Liver (tissue), 9 donors: ENCODE measurements around the gene KANK3. TPM values are rescaled to one million over a fixed set of nuclear protein-coding genes. Genes with fewer than 3 reads are reported as not detected.

Experiments
- DNase-seq: peaks from one replicate; pipeline ENCODE4 v3.0.0-alpha.2; 2017; ENCODE audit warnings: low spot score
- H3K27ac ChIP-seq, 2 donors: one replicate each; pipeline ENCODE4 v1.7.0; 2013; ENCODE audit warnings: inconsistent platforms in 2 of 2, low read length in 2 of 2, control low read depth in 1 of 2, low read depth in 1 of 2, mild to moderate bottlenecking in 1 of 2
- H3K27me3 ChIP-seq, 4 donors: one replicate each; pipeline versions ENCODE4 v1.6.1 to v1.7.0; 2013; ENCODE audit warnings: low read length in 3 of 4, inconsistent platforms in 1 of 4, mild to moderate bottlenecking in 1 of 4, moderate library complexity in 1 of 4; ENCODE audit not compliant: control insufficient read depth in 4 of 4, insufficient read depth in 4 of 4
- H3K36me3 ChIP-seq, 4 donors: one replicate each; pipeline versions ENCODE4 v1.6.1 to v1.7.0; 2013; ENCODE audit warnings: low read length in 3 of 4, mild to moderate bottlenecking in 3 of 4, low read depth in 1 of 4, moderate library complexity in 1 of 4; ENCODE audit not compliant: control insufficient read depth in 4 of 4, insufficient read depth in 3 of 4
- H3K4me1 ChIP-seq, 4 donors: one replicate each; pipeline versions ENCODE4 v1.6.1 to v1.7.0; 2013; ENCODE audit warnings: low read length in 3 of 4, mild to moderate bottlenecking in 3 of 4, moderate library complexity in 1 of 4; ENCODE audit not compliant: control insufficient read depth in 4 of 4, insufficient read depth in 4 of 4
- H3K4me3 ChIP-seq, 3 donors: one replicate each; pipeline versions ENCODE4 v1.6.1 to v1.7.0; 2013; ENCODE audit warnings: low read length in 3 of 3, control low read depth in 1 of 3, low read depth in 1 of 3, mild to moderate bottlenecking in 1 of 3
- H3K9ac ChIP-seq, 2 donors: one replicate each; pipeline ENCODE4 v1.7.0; 2013; ENCODE audit warnings: low read length in 2 of 2, mild to moderate bottlenecking in 2 of 2, moderate library complexity in 2 of 2, control low read depth in 1 of 2, low read depth in 1 of 2
- H3K9me3 ChIP-seq, 4 donors: one replicate each; pipeline versions ENCODE4 v1.6.1 to v1.7.0; 2013; ENCODE audit warnings: low read length in 3 of 4; ENCODE audit not compliant: control insufficient read depth in 4 of 4
- EGR1 ChIP-seq, 2 donors: IDR thresholded peaks; 2 replicates each; pipeline ENCODE4 v1.6.1; 2016 to 2018; ENCODE audit warnings: antibody characterized with exemption in 2 of 2, low read depth in 2 of 2
- FOXA1 ChIP-seq: IDR thresholded peaks from 2 replicates; pipeline ENCODE4 v1.6.1; 2016; ENCODE audit warnings: antibody characterized with exemption
- FOXA2 ChIP-seq: IDR thresholded peaks from 2 replicates; pipeline ENCODE4 v1.6.1; 2016; ENCODE audit warnings: antibody characterized with exemption
- GABPA ChIP-seq, 2 donors: IDR thresholded peaks in 1 of 2; conservative IDR thresholded peaks in 1 of 2; 2 replicates each; pipeline ENCODE4 v1.6.1; 2016; ENCODE audit warnings: antibody characterized with exemption in 2 of 2, mild to moderate bottlenecking in 1 of 2, moderate library complexity in 1 of 2
- HNF4A ChIP-seq, 2 donors: conservative IDR thresholded peaks; 2 replicates each; pipeline ENCODE4 v1.6.1; 2016; ENCODE audit warnings: antibody characterized with exemption in 2 of 2, mild to moderate bottlenecking in 2 of 2
- HNF4G ChIP-seq: IDR thresholded peaks from 2 replicates; pipeline ENCODE4 v1.6.1; 2016; ENCODE audit warnings: antibody characterized with exemption
- NR2F2 ChIP-seq: IDR thresholded peaks from 2 replicates; pipeline ENCODE4 v1.6.1; 2016; ENCODE audit warnings: antibody characterized with exemption
- RAD21 ChIP-seq, 2 donors: IDR thresholded peaks; 2 replicates each; pipeline ENCODE4 v1.6.1; 2016; ENCODE audit warnings: antibody characterized with exemption in 2 of 2, mild to moderate bottlenecking in 2 of 2
- RXRA ChIP-seq, 2 donors: IDR thresholded peaks; 2 replicates each; pipeline ENCODE4 v1.6.1; 2017 to 2018; ENCODE audit warnings: antibody characterized with exemption in 2 of 2, mild to moderate bottlenecking in 1 of 2
- SP1 ChIP-seq: IDR thresholded peaks from 2 replicates; pipeline ENCODE4 v1.6.1; 2018; ENCODE audit warnings: antibody characterized with exemption, mild to moderate bottlenecking
- TAF1 ChIP-seq: conservative IDR thresholded peaks from 2 replicates; pipeline ENCODE4 v1.6.1; 2016; ENCODE audit warnings: antibody characterized with exemption, mild to moderate bottlenecking
- YY1 ChIP-seq: IDR thresholded peaks from 2 replicates; pipeline ENCODE4 v1.6.1; 2016; ENCODE audit warnings: antibody characterized with exemption, mild to moderate bottlenecking
- WGBS: extraction: QIAGEN DNeasy Blood & Tissue Kit; methylation state at CpG from one replicate; pipeline ENCODE4 v1.1.7; 2013; 5-methylcytosine and 5-hydroxymethylcytosine counted together
- polyA plus RNA-seq, 2 donors: library from polyadenylated mRNA; stranded (reverse) in 1 of 2; unstranded in 1 of 2; fragments of 200-250 nt in 1 of 2; fragments of >200 nt in 1 of 2; fragmentation: Nextera tagmentation in 1 of 2; extraction: Ambion mirVana in 1 of 2; gene quantifications; one replicate each; pipeline versions ENCODE4 v1.2.1 to v1.2.3, GENCODE V29; 2013 to 2015
- total RNA-seq, 2 donors: library from RNA; depleted of rRNA; stranded (reverse); fragments of >200 nt; gene quantifications; one replicate each; pipeline ENCODE4 v1.2.3, GENCODE V29; 2014
- TF ChIP-seq, protein P1 (sequence below): IDR thresholded peaks from 2 replicates; pipeline ENCODE4 v1.6.1; 2016; ENCODE audit warnings: antibody characterized with exemption
- TF ChIP-seq, protein P2 (sequence below): IDR thresholded peaks from 2 replicates; pipeline ENCODE4 v1.6.1; 2016; ENCODE audit warnings: antibody characterized with exemption
- TF ChIP-seq, protein P3 (sequence below): IDR thresholded peaks from 2 replicates; pipeline ENCODE4 v1.6.1; 2016; ENCODE audit warnings: antibody characterized with exemption, mild to moderate bottlenecking
- TF ChIP-seq, protein P4 (sequence below): fragments of 150-350 bp; IDR thresholded peaks from 2 replicates; pipeline ENCODE4 v1.5.1; 2017; ENCODE audit warnings: improper control_type of control experiment, low read depth, low read length; ENCODE audit not compliant: missing input control
- donor health status: healthy.
- donor health status: healthy.
- donor health status: healthy.
- donor health status: healthy.
- donor health status: healthy.

KANK3 gene
- total and polyA plus RNA-seq, 4 donors = 0.44 to 4.5 (median 3.4) TPM

DNA sequence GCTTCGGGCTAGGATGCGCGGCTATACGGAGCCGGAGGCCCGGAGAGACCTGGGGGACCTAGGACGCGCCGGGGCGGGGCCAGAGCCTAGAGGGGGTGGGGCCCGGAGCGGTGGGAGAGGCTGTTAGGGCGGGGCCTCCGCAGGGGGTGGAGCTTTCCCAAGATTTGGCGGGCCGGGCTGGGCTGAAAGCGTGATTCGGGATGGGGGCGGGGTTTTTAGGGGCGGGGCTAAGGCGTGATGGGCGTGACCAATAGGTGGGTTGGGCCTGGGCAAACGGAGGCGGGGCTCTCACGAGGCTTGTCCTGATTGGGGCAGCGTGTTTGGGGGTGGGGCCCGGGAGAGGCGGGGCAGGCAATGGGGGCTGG, 47.5 kb upstream of the KANK3 start:
- peak overlapping the region; percentile 71 to 97 (median 78) for H3K4me3 ChIP-seq
- H3K9me3 ChIP-seq = no peaks in the 10 kb centered on the region
- peaks cover 0 to 3% (median 0%) of the 10 kb centered on the region in 4 donors for H3K36me3 ChIP-seq
- WGBS = under 1% methylated on average over 28 of the region's 28 CpGs
- H3K4me1 ChIP-seq = peaks cover 19 to 50% (median 42%) of the 10 kb centered on the region in 4 donors
- DNase-seq = peak; percentile 100
- TF ChIP-seq, protein P1, sequence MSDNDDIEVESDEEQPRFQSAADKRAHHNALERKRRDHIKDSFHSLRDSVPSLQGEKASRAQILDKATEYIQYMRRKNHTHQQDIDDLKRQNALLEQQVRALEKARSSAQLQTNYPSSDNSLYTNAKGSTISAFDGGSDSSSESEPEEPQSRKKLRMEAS = no peak
- no peak for TF ChIP-seq HNF4G
- TF ChIP-seq, protein P2, sequence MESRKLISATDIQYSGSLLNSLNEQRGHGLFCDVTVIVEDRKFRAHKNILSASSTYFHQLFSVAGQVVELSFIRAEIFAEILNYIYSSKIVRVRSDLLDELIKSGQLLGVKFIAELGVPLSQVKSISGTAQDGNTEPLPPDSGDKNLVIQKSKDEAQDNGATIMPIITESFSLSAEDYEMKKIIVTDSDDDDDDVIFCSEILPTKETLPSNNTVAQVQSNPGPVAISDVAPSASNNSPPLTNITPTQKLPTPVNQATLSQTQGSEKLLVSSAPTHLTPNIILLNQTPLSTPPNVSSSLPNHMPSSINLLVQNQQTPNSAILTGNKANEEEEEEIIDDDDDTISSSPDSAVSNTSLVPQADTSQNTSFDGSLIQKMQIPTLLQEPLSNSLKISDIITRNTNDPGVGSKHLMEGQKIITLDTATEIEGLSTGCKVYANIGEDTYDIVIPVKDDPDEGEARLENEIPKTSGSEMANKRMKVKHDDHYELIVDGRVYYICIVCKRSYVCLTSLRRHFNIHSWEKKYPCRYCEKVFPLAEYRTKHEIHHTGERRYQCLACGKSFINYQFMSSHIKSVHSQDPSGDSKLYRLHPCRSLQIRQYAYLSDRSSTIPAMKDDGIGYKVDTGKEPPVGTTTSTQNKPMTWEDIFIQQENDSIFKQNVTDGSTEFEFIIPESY = no peak
- TF ChIP-seq FOXA1 = no peak
- no peak for TF ChIP-seq SP1
- TF ChIP-seq GABPA (IDR thresholded peaks at IDR 0.05 in 1 of 2, conservative IDR thresholded peaks at IDR 0.05 in 1 of 2) = no peak
- no peak for TF ChIP-seq NR2F2
- TF ChIP-seq, protein P3, sequence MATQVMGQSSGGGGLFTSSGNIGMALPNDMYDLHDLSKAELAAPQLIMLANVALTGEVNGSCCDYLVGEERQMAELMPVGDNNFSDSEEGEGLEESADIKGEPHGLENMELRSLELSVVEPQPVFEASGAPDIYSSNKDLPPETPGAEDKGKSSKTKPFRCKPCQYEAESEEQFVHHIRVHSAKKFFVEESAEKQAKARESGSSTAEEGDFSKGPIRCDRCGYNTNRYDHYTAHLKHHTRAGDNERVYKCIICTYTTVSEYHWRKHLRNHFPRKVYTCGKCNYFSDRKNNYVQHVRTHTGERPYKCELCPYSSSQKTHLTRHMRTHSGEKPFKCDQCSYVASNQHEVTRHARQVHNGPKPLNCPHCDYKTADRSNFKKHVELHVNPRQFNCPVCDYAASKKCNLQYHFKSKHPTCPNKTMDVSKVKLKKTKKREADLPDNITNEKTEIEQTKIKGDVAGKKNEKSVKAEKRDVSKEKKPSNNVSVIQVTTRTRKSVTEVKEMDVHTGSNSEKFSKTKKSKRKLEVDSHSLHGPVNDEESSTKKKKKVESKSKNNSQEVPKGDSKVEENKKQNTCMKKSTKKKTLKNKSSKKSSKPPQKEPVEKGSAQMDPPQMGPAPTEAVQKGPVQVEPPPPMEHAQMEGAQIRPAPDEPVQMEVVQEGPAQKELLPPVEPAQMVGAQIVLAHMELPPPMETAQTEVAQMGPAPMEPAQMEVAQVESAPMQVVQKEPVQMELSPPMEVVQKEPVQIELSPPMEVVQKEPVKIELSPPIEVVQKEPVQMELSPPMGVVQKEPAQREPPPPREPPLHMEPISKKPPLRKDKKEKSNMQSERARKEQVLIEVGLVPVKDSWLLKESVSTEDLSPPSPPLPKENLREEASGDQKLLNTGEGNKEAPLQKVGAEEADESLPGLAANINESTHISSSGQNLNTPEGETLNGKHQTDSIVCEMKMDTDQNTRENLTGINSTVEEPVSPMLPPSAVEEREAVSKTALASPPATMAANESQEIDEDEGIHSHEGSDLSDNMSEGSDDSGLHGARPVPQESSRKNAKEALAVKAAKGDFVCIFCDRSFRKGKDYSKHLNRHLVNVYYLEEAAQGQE = no peak
- TF ChIP-seq, protein P4, sequence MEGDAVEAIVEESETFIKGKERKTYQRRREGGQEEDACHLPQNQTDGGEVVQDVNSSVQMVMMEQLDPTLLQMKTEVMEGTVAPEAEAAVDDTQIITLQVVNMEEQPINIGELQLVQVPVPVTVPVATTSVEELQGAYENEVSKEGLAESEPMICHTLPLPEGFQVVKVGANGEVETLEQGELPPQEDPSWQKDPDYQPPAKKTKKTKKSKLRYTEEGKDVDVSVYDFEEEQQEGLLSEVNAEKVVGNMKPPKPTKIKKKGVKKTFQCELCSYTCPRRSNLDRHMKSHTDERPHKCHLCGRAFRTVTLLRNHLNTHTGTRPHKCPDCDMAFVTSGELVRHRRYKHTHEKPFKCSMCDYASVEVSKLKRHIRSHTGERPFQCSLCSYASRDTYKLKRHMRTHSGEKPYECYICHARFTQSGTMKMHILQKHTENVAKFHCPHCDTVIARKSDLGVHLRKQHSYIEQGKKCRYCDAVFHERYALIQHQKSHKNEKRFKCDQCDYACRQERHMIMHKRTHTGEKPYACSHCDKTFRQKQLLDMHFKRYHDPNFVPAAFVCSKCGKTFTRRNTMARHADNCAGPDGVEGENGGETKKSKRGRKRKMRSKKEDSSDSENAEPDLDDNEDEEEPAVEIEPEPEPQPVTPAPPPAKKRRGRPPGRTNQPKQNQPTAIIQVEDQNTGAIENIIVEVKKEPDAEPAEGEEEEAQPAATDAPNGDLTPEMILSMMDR = no peak
- no peak for TF ChIP-seq YY1
- no peak for TF ChIP-seq FOXA2
- H3K27me3 ChIP-seq = no peaks in the 10 kb centered on the region
- peak overlapping the region; percentile 100 for H3K27ac ChIP-seq
- H3K9ac ChIP-seq = peak overlapping the region; percentile 79 to 87

DNA sequence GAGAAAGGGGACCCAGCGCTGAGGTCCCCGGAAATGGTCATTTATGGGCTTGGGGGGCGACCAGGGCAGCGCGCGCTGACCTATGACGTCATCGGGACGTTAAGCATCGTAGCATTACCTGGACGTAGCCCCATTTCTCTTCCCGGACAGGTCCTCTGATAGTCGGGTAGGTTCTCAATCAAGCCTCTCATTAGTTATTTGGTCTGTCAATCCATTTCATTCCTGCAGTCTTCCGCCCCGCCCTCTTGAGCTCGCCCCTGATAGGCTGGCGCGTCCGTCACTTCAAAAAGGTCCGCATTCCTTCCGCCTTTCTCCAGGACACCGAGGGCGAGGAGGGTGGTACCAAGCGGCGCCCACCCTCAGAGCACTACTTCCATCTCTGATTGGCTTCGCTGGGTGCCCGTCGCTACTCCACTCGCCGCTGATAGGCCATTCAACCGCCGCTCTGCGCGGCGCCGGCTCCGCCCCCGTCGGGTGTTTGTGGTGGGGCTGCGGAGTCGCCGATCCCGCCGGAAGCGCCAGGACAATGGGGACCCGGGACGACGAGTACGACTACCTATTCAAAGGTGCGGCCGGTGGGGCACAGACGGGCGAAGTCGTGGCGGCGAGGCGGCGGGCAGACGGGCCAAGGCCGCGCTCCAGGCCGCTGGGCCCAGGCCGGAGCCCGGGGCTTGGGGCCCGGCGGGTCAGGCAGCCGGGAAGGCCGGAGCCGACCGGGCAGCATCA, 47.0 kb upstream of the KANK3 start, which contains the start of gene RAB11B:
RAB11B (plus strand) TSS at position 470 of the 726 bp plus-strand sequence; CDS start at position 527, 57 bp downstream.
- peak; percentile 99 for DNase-seq
- peak within 1 kb of the TSS; percentile 100 for H3K27ac ChIP-seq
- H3K4me3 ChIP-seq = peak within 1 kb of the TSS; percentile 71 to 97 (median 78)
- H3K4me1 ChIP-seq = peaks cover 19 to 48% (median 41%) of the 10 kb centered on the region in 4 donors
- H3K9ac ChIP-seq = peak within 1 kb of the TSS; percentile 79 to 93
- no peaks in the 10 kb centered on the region for H3K9me3 ChIP-seq
- H3K27me3 ChIP-seq = no peaks in the 10 kb centered on the region
- peaks cover 0 to 3% (median 0%) of the 10 kb centered on the region in 4 donors for H3K36me3 ChIP-seq
- WGBS = under 1% methylated on average over 70 of the region's 70 CpGs
- TF ChIP-seq HNF4A (conservative IDR thresholded peaks at IDR 0.05) (no peak), RAD21 (IDR thresholded peaks at IDR 0.05) (no peak), YY1 (peak; percentile 80), GABPA (IDR thresholded peaks at IDR 0.05 in 1 of 2, conservative IDR thresholded peaks at IDR 0.05 in 1 of 2) (peak; percentile 81 to 95), SP1 (peak; percentile 100), FOXA2 (no peak), TAF1 (peak; percentile 58), EGR1 (IDR thresholded peaks at IDR 0.05; ENCODE audit: low read depth in 2 of 2) (no peak), RXRA (IDR thresholded peaks at IDR 0.05) (peak in 1 of 2 donors; percentile 40), FOXA1 (no peak)
- TF ChIP-seq, protein P4 = no peak
- TF ChIP-seq, protein P3 = peak; percentile 52
- TF ChIP-seq, protein P1 = no peak
